IPS-NIHi11 (cell line): ENCODE measurements around the gene SRPK3.

Source experiments
- DNase-seq: peaks from one replicate; pipeline ENCODE4 v3.0.0; 2012; ENCODE audit warnings: mixed read lengths, low spot score

The SRPK3 gene

DNA sequence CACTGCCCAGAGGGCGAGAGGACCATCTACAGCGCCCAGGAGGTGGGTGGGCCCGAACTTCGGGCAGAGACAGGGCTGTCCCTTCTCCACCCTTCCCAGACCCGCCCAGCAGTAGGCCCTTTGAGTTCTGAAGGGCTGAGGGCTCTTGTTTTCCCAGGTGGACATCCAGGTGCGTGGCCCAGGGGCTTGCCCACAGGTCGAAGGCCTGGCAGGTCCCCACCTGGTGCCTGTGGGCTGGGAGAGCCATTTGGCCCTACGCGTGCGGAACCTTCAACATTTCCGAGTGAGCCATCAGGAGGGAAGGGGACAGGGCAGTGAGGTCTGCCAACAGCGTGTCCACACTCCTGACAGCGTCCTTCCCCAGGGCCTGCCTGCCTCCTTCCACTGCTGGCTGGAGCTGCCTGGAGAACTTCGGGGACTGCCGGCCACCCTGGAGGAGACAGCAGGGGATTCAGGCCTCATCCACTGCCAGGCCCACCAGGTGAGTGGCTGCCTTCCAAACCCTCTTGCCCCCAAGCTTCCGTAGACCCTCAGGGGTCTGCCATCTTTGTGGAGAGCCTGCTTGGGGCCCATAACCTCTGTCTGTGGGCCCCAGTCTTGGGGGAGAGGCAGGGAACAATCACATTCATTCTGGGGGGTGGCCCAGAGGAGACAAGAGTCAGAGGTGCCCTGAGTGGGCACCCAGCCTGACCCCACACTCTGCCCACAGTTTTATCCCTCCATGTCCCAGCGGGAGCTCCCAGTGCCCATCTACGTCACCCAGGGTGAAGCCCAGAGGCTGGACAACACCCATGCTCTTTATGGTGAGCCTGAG is 10.0 kb upstream of the SRPK3 start:
- peak; percentile 4 for DNase-seq

DNA sequence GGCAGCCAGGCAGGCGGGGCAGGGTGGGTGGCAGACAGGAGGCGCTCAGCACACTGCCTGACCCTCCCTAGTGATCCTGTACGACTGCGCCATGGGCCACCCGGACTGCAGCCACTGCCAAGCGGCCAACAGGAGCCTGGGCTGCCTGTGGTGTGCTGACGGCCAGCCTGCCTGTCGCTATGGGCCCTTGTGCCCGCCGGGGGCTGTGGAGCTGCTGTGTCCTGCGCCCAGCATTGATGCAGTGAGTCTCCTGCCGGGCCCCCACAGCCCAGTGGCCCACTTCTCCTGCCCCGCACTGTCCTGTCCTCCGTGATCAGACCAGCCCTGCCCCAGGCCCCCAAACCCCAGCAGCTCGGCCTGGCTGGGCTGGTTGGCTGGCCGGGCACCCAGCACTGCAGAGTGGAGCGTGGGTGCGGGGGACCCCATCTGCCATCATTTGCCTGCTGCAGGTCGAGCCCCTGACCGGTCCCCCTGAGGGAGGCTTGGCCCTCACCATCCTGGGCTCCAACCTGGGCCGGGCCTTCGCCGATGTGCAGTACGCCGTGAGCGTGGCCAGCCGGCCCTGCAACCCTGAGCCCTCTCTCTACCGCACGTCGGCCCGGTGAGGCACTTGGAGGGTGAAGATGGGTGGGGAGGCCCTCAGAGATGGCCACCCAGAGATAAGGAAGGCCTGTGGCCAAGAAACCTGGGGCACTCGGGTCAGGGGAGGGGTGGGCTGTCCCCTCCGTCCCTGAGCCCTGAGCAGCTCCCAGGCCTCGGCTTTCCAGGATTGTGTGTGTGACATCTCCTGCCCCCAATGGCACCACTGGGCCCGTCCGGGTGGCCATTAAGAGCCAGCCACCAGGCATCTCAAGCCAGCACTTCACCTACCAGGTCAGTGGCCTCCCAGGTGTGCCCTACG is 9.2 kb upstream of the SRPK3 start:
- DNase-seq: peak; percentile 9

- peak; percentile 3 for DNase-seq
Measured at GRCh38 chrX:153772316-153773217, 8.3 kb upstream of the SRPK3 start.

- DNase-seq: peak; percentile 6
Measured at GRCh38 chrX:153773218-153773611, 7.6 kb upstream of the SRPK3 start.

GRCh38 chrX:153773741-153774575 is 6.9 kb upstream of the SRPK3 start:
- peak; percentile 3 for DNase-seq

DNA sequence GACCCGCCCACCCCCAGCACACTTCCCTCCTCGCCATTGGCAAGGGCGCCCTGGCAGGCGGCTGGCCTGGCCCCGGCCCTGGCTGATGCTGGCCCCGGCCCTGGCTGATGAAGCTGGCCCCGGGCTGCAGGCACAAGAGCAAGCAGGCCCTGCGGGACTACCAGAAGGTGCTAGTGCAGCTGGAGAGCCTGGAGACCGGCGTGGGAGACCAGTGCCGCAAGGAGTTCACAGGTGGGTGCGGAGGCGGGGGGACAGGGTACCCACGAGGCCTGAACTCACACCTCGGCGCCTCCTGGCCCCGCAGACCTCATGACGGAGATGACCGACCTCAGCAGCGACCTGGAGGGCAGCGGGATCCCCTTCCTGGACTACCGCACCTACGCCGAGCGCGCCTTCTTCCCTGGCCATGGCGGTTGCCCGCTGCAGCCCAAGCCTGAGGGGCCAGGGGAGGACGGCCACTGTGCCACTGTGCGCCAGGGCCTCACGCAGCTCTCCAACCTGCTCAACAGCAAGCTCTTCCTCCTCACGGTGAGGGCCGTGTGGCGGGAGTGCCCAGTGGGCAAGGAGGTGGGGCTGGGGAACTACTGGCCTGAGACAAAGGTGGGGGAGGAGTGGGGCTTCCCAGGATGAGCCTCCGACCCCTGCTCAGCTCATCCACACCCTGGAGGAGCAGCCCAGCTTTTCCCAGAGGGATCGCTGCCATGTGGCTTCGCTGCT is 6.1 kb upstream of the SRPK3 start:
- peak; percentile 1 for DNase-seq

- peak; percentile 2 for DNase-seq
Measured at GRCh38 chrX:153775293-153776119, 5.3 kb upstream of the SRPK3 start.

GRCh38 chrX:153776120-153776599 is 4.7 kb upstream of the SRPK3 start:
- DNase-seq: peak; percentile 3

GRCh38 chrX:153776611-153777045 is 4.2 kb upstream of the SRPK3 start:
- DNase-seq: peak; percentile 36

DNA sequence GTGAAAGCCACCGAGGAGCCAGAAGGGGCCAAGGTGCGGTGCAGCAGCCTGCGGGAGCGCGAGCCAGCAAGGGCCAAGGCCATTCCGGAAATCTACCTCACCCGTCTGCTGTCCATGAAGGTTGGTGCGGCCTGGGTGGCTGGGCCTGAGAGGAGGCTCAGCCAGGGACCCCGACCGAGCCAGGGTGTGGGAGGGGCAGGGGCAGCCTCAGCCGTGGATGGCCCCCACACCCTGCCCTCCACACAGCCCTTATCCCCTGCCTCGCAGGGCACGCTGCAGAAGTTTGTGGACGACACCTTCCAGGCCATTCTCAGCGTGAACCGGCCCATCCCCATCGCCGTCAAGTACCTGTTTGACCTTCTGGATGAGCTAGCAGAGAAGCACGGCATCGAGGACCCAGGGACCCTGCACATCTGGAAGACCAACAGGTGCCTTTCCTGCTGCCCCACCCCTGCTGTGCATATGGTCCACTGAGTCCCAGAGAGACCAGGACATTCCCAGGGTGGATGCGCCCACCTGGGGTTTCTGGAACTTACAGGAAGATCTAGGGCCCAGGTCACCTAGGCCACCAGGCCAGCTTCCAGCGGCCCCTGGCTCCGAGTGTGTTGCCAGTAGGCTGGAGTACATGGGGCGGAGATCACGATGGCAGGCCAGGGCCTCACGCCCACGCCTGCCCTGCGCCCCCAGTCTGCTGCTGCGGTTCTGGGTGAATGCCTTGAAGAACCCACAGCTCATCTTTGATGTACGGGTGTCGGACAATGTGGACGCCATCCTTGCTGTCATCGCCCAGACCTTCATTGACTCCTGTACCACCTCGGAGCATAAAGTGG is 3.4 kb upstream of the SRPK3 start:
- no peak for DNase-seq

GRCh38 chrX:153778181-153778580 is 2.7 kb upstream of the SRPK3 start:
- no peak for DNase-seq

DNA sequence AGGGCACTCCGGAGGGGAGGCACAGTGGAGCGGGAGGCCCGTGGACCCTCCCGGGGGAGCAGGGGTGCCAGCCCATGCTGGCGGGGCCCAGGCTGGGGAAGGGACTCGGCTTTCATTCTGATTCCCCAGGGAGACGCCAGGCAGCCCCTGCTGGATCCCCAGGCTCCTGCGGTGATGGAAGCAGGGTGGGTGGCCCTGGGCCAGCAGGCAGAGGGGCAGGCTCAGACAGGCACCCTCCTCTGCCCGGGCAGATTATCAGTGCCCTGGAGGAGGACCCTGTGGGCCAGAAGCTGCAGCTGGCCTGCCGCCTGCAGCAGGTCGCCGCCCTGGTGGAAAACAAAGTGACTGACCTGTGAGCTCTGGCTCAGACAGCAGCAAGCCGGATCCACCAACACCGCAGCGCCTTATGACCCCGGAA is 2.1 kb upstream of the SRPK3 start:
- DNase-seq: no peak

DNA sequence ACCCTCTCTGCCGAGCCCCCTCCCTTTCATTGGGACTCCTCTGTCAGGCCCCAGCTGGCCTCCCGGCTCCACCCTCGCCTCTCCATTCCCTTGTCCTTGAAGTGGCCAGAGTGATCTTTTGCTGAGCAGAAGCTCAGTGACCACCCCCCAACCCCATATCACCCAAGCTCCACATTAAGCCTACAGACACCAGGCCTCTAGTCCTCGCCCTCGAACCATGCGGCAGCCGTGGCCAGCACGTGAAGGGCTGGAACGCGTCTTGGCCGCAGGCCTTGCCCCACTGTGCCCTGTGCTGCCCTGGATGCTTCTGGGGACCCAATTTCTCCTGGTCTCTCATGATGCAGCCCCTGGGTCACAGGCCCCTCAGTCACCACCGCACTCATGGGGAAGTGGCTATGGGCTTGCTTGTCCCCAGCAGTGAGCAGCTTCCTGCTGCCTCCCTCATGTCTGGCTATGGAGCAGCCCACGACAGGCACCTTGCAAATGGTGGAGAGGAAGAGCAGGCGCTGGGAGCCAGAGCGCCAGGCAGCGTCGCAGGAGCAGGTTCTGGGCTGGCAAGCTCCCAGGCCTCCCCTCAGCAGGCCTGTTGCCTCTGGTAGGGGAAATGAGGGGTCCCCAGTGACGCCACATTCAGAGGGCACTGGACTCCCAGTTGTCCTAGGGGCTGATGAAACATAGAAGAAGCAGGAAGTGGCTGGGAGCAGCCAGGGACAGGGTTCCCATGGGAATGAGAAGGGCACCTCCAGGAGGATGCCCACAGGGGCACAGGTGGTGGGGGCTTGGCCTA is 757 bp upstream of the SRPK3 start:
- DNase-seq: no peak

- no peak for DNase-seq
Measured at GRCh38 chrX:153781428-153782047, 697 bp downstream of the SRPK3 start.

- DNase-seq: peak; percentile 49
Measured at GRCh38 chrX:153782313-153782712, 1.5 kb downstream of the SRPK3 start.

DNA sequence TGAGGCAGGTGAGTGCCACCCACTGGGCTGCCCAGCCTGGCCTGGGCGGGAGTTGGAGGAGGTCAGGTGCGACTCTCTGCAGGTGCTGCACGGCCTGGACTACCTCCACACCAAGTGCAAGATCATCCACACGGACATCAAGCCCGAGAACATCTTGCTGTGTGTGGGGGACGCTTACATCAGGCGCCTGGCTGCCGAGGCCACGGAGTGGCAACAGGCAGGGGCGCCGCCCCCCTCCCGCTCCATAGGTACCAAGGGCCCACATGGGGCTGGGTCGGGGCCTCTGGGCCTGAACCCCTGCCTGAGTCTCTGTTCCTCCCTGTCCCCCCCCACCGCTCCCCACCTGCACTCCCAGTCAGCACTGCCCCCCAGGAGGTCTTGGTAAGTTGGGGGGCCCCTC is 2.0 kb downstream of the SRPK3 start:
- DNase-seq: no peak

GRCh38 chrX:153783378-153784013 is 2.7 kb downstream of the SRPK3 start:
- no peak for DNase-seq
